GM12878 (cell line): ENCODE results near the gene SEC22C. TPM values are rescaled to one million over a fixed set of nuclear protein-coding genes. Genes with fewer than 3 reads are reported as not detected.

ENCODE experiments used
- ATAC-seq: fragments of 200-7000 bp; cut with Tn5 transposase; 3 replicates; pipeline ENCODE4 v1.9.1; 2020; ENCODE audit warnings: mild to moderate bottlenecking, moderate library complexity
- BruUV-seq: library from RNA; stranded (reverse); fragments of 400-500 nt; replicated peaks from 2 replicates; lab custom pipeline; 2021; lab: Mats Ljungman, UMichigan
- CTCF ChIA-PET: fragments of 300-600 bp; sonication (Branson Sonifier 250); formaldehyde crosslinking; extraction: SDS; loops from one replicate; lab custom pipeline; 2021; ENCODE audit warnings: inconsistent platforms; lab: Yijun Ruan, JAX
- POLR2A ChIA-PET: fragments of 350-600 bp; formaldehyde crosslinking; extraction: SDS; loops from one replicate; lab custom pipeline; 2021; ENCODE audit warnings: inconsistent platforms; lab: Charles Lee
- RAD21 ChIA-PET: fragments of 300-600 bp; sonication (Branson Sonifier 250); formaldehyde crosslinking; loops from one replicate; lab custom pipeline; 2023; ENCODE audit warnings: antibody characterized with exemption; ENCODE audit not compliant: unreplicated experiment; lab: Charles Lee
- SMC1A ChIA-PET: fragments of 300-600 bp; sonication (Branson Sonifier 250); formaldehyde crosslinking; loops from one replicate; lab custom pipeline; 2023; ENCODE audit not compliant: unreplicated experiment, uncharacterized antibody; lab: Charles Lee
- DNase-seq: peaks from one replicate; pipeline ENCODE4 v3.0.0-alpha.2; 2011; ENCODE audit warnings: low read depth, low spot score
- FAIRE-seq: peaks from 3 replicates; lab custom pipeline; 2011; peaks lifted over from hg19 to GRCh38; lab: Jason Lieb, UNC
- H2AFZ ChIP-seq: 2 replicates; pipeline ENCODE4 v1.6.0; 2011; ENCODE audit warnings: low read depth, low read length, control low read depth; ENCODE audit not compliant: control insufficient read depth
- H3K27ac ChIP-seq: 2 replicates; pipeline ENCODE4 v1.5.1; 2011; ENCODE audit warnings: control low read depth; ENCODE audit not compliant: control insufficient read depth, insufficient read depth
- H3K27me3 ChIP-seq, 2 experiments: replicated peaks in 1 of 2; 2 replicates each; pipeline versions ENCODE4 v1.6.0 to v1.6.1; 2011; ENCODE audit warnings: low read length in 1 of 2; ENCODE audit not compliant: control insufficient read depth in 2 of 2, insufficient read depth in 2 of 2
- H3K36me3 ChIP-seq, 2 experiments: 2 replicates each; pipeline ENCODE4 v1.5.1; 2011; ENCODE audit warnings: low read length in 1 of 2; ENCODE audit not compliant: control insufficient read depth in 2 of 2, insufficient read depth in 2 of 2
- H3K4me1 ChIP-seq: 2 replicates; pipeline ENCODE4 v1.6.1; 2011; ENCODE audit warnings: mild to moderate bottlenecking, low read length, moderate library complexity, mixed read lengths; ENCODE audit not compliant: control insufficient read depth, insufficient read depth
- H3K4me2 ChIP-seq: 2 replicates; pipeline ENCODE4 v1.6.0; 2011; ENCODE audit warnings: control low read depth; ENCODE audit not compliant: control insufficient read depth, insufficient read depth
- H3K4me3 ChIP-seq: fragments of 200-600 bp; sonication (generic); 2 replicates; pipeline ENCODE4 v1.5.1; 2016
- H3K79me2 ChIP-seq: 2 replicates; pipeline ENCODE4 v1.6.0; 2011; ENCODE audit warnings: low read length; ENCODE audit not compliant: control insufficient read depth, insufficient read depth
- H3K9ac ChIP-seq: 2 replicates; pipeline ENCODE4 v1.8.0; 2011; ENCODE audit warnings: low read length, control low read depth, mixed read lengths; ENCODE audit not compliant: control insufficient read depth, insufficient read depth
- H3K9me3 ChIP-seq: replicated peaks from 3 replicates; pipeline ENCODE4 v1.5.1; 2011; ENCODE audit warnings: mild to moderate bottlenecking, low read length; ENCODE audit not compliant: control insufficient read depth, insufficient read depth
- H4K20me1 ChIP-seq: 2 replicates; pipeline ENCODE4 v1.6.0; 2011; ENCODE audit not compliant: control insufficient read depth, insufficient read depth
- ATF7 ChIP-seq: fragments of 450-650 bp; IDR thresholded peaks from 2 replicates; pipeline ENCODE4 v1.6.1; 2016; ENCODE audit warnings: low read depth, mild to moderate bottlenecking
- BRCA1 ChIP-seq: IDR thresholded peaks from 2 replicates; pipeline ENCODE4 v1.6.1; 2011; ENCODE audit warnings: low read depth, low read length, improper control_type of control experiment
- CREB1 ChIP-seq: IDR thresholded peaks from 2 replicates; pipeline ENCODE4 v1.6.1; 2012; ENCODE audit warnings: low read depth, mild to moderate bottlenecking, inconsistent platforms
- ETV6 ChIP-seq, 2 experiments: fragments of 450-650 bp in 1 of 2; IDR thresholded peaks in 1 of 2; conservative IDR thresholded peaks in 1 of 2; 2 replicates each; pipeline ENCODE4 v1.6.1; 2014; ENCODE audit warnings: antibody characterized with exemption in 1 of 2, borderline replicate concordance in 1 of 2, low read depth in 1 of 2, mild to moderate bottlenecking in 1 of 2, moderate library complexity in 1 of 2
- SMAD5 ChIP-seq: IDR thresholded peaks from 2 replicates; pipeline ENCODE4 v1.6.1; 2016; ENCODE audit warnings: antibody characterized with exemption, low read depth
- SUZ12 ChIP-seq: fragments of 200-600 bp; sonication (generic); IDR thresholded peaks from one replicate; pipeline ENCODE4 v1.6.1; 2018; ENCODE audit warnings: antibody characterized with exemption, mild to moderate bottlenecking; ENCODE audit not compliant: unreplicated experiment
- ZBED1 ChIP-seq: IDR thresholded peaks from 2 replicates; pipeline ENCODE4 v1.6.1; 2016; ENCODE audit warnings: borderline replicate concordance
- WGBS: methylation state at CpG from one replicate; pipeline ENCODE4 v1.1.6; 2016; ENCODE audit warnings: low lambda C conversion rate; ENCODE audit not compliant: insufficient replicate concordance, insufficient coverage; ENCODE audit errors: missing lambda C conversion rate; 5-methylcytosine and 5-hydroxymethylcytosine counted together
- in situ Hi-C: fragments of 300-500 bp; cut with MboI; formaldehyde crosslinking; loops from 9 replicates; pipeline ENCODE4 v1.14.3; 2018; ENCODE audit warnings: mixed read lengths
- intact Hi-C: fragments of 100-400 bp; cut with micrococcal nuclease; formaldehyde crosslinking; loops from one replicate; pipeline ENCODE4 v1.14.2; 2022; ENCODE audit not compliant: unreplicated experiment
- polyA plus RNA-seq, 11 experiments: library from polyadenylated mRNA; depleted of rRNA in 4 of 11; unstranded in 6 of 11; stranded (reverse) in 5 of 11; fragments of >200 nt; fragmentation: Nextera tagmentation in 4 of 11; fragmentation: Illumina TruSeq in 1 of 11; extraction: Ambion mirVana in 4 of 11; extraction: Trizol in 1 of 11; gene quantifications; 1 replicate in 1 of 11; 2 replicates in 10 of 11; pipeline versions ENCODE4 v1.2.1 to v1.2.3, GENCODE V29; 2011 to 2016; ENCODE audit warnings: inconsistent platforms in 2 of 11, missing spikeins in 2 of 11, low read depth in 1 of 11
- total RNA-seq, 4 experiments: library from RNA; depleted of rRNA in 3 of 4; stranded (reverse); fragments of >200 nt in 3 of 4; fragmentation: Illumina TruSeq in 1 of 4; extraction: Trizol in 1 of 4; gene quantifications; 2 replicates each; pipeline versions ENCODE4 v1.2.1 to v1.2.3, GENCODE V29; 2013 to 2021
- TF ChIP-seq, protein P1 (sequence below): IDR thresholded peaks from 2 replicates; pipeline ENCODE4 v1.6.1; 2012; ENCODE audit warnings: low read length, inconsistent platforms
- TF ChIP-seq, protein P2 (sequence below): IDR thresholded peaks from 2 replicates; pipeline ENCODE4 v1.6.1; 2012; ENCODE audit warnings: low read depth, low read length, improper control_type of control experiment
- TF ChIP-seq, protein P3 (sequence below): fragments of 450-650 bp; IDR thresholded peaks from 2 replicates; pipeline ENCODE4 v1.6.1; 2018; ENCODE audit warnings: borderline replicate concordance, mild to moderate bottlenecking; ENCODE audit not compliant: partially characterized antibody
- TF ChIP-seq, protein P4 (sequence below): fragments of 450-650 bp; IDR thresholded peaks from 2 replicates; pipeline ENCODE4 v1.6.1; 2016; ENCODE audit warnings: mild to moderate bottlenecking
- TF ChIP-seq, protein P5 (sequence below): fragments of 450-650 bp; IDR thresholded peaks from 2 replicates; pipeline ENCODE4 v1.6.1; 2016; ENCODE audit warnings: mild to moderate bottlenecking, moderate library complexity, borderline replicate concordance

Gene SEC22C
- total and polyA plus RNA-seq, 10 of the 15 experiments (the other 5 are each of a cell fraction or from before 2014, with no cell fraction given) = 15.6 to 47.0 (median 39.1) TPM

DNA sequence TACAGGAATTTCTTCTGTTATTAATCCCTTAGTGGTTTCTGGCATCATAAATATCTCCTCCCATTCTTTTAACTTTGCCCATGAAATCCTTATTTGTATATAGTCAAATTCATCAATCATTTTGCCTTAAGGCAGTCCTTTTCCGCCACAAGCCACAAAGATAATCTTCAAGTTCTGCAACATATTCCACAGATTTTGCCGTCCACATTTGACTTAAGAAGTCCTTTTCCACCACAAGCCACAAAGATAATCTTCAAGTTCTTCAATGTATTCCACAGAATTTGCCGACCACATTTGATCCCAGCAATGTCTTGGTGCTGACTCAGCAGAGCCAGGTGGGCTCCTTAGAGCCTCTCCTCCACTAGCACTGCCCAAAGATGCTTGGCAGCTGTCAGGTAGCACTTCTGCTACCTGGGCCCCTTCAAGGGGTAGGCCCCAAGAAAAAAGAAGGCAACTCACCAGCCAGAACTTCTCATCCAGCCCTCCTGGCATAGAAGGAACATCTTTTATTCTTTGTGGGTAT is 35.0 kb downstream of the SEC22C start:
- no peak for FAIRE-seq
- no TSS peak for BruUV-seq
- Histone ChIP-seq H3K4me2 (no peak overlapping the region), H3K27me3 (no peaks in the 10 kb centered on the region), H3K9me3 (no peaks in the 10 kb centered on the region), H3K27ac (no peak overlapping the region), H3K4me3 (no peak overlapping the region), H3K9ac (no peak overlapping the region), H2AFZ (no peak overlapping the region), H3K79me2 (no peaks in the 10 kb centered on the region), H3K4me1 (no peaks in the 10 kb centered on the region), H3K36me3 (peaks cover 0 to 8% of the 10 kb centered on the region in 2 experiments; a peak in 2 of 4 replicates), H4K20me1 (no peaks in the 10 kb centered on the region; the same call in 1 of the 2 replicates)
- ATAC-seq = no peak
- CTCF ChIA-PET = interaction anchor here (0.6 to 4.8 kb wide), 24 partner anchors 11 to 698 kb away, joined by 3 to 32 read pairs (median 3); partner anchors contain the start of gene SEC22C
- POLR2A ChIA-PET = no interaction called here
- WGBS = 93% methylated on average over 3 of the region's 3 CpGs
- DNase-seq = no peak
- RAD21 ChIA-PET = interaction anchor here (1.1 kb wide), 1 partner anchor 300 kb away, joined by 3 read pairs; no protein-coding TSS in a partner anchor
- intact Hi-C loops = loop anchor here (10.0 kb wide), 2 partner anchors 198 to 652 kb away; no protein-coding TSS in a partner anchor
- SMC1A ChIA-PET = interaction anchor here (0.8 to 2.8 kb wide), 6 partner anchors 9 to 422 kb away, joined by 3 to 19 read pairs (median 4); no protein-coding TSS in a partner anchor
- in situ Hi-C loops = no loop called here
- TF ChIP-seq, protein P1, sequence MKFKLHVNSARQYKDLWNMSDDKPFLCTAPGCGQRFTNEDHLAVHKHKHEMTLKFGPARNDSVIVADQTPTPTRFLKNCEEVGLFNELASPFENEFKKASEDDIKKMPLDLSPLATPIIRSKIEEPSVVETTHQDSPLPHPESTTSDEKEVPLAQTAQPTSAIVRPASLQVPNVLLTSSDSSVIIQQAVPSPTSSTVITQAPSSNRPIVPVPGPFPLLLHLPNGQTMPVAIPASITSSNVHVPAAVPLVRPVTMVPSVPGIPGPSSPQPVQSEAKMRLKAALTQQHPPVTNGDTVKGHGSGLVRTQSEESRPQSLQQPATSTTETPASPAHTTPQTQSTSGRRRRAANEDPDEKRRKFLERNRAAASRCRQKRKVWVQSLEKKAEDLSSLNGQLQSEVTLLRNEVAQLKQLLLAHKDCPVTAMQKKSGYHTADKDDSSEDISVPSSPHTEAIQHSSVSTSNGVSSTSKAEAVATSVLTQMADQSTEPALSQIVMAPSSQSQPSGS = no peak
- TF ChIP-seq, protein P2, sequence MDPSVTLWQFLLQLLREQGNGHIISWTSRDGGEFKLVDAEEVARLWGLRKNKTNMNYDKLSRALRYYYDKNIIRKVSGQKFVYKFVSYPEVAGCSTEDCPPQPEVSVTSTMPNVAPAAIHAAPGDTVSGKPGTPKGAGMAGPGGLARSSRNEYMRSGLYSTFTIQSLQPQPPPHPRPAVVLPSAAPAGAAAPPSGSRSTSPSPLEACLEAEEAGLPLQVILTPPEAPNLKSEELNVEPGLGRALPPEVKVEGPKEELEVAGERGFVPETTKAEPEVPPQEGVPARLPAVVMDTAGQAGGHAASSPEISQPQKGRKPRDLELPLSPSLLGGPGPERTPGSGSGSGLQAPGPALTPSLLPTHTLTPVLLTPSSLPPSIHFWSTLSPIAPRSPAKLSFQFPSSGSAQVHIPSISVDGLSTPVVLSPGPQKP = no peak
- TF ChIP-seq, protein P3, sequence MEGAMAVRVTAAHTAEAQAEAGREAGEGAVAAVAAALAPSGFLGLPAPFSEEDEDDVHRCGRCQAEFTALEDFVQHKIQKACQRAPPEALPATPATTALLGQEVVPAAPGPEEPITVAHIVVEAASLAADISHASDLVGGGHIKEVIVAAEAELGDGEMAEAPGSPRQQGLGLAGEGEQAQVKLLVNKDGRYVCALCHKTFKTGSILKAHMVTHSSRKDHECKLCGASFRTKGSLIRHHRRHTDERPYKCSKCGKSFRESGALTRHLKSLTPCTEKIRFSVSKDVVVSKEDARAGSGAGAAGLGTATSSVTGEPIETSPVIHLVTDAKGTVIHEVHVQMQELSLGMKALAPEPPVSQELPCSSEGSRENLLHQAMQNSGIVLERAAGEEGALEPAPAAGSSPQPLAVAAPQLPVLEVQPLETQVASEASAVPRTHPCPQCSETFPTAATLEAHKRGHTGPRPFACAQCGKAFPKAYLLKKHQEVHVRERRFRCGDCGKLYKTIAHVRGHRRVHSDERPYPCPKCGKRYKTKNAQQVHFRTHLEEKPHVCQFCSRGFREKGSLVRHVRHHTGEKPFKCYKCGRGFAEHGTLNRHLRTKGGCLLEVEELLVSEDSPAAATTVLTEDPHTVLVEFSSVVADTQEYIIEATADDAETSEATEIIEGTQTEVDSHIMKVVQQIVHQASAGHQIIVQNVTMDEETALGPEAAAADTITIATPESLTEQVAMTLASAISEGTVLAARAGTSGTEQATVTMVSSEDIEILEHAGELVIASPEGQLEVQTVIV = no peak
- TF ChIP-seq SMAD5 (no peak), CREB1 (no peak), ZBED1 (no peak), ETV6 (conservative IDR thresholded peaks at IDR 0.05 in 1 of 2, IDR thresholded peaks at IDR 0.05 in 1 of 2; ENCODE audit: borderline replicate concordance in 1 of 2, low read depth in 1 of 2) (no peak), ATF7 (no peak), BRCA1 (no peak), SUZ12 (no peak)
- TF ChIP-seq, protein P4, sequence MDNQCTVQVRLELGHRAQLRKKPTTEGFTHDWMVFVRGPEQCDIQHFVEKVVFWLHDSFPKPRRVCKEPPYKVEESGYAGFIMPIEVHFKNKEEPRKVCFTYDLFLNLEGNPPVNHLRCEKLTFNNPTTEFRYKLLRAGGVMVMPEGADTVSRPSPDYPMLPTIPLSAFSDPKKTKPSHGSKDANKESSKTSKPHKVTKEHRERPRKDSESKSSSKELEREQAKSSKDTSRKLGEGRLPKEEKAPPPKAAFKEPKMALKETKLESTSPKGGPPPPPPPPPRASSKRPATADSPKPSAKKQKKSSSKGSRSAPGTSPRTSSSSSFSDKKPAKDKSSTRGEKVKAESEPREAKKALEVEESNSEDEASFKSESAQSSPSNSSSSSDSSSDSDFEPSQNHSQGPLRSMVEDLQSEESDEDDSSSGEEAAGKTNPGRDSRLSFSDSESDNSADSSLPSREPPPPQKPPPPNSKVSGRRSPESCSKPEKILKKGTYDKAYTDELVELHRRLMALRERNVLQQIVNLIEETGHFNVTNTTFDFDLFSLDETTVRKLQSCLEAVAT = no peak
- TF ChIP-seq, protein P5, sequence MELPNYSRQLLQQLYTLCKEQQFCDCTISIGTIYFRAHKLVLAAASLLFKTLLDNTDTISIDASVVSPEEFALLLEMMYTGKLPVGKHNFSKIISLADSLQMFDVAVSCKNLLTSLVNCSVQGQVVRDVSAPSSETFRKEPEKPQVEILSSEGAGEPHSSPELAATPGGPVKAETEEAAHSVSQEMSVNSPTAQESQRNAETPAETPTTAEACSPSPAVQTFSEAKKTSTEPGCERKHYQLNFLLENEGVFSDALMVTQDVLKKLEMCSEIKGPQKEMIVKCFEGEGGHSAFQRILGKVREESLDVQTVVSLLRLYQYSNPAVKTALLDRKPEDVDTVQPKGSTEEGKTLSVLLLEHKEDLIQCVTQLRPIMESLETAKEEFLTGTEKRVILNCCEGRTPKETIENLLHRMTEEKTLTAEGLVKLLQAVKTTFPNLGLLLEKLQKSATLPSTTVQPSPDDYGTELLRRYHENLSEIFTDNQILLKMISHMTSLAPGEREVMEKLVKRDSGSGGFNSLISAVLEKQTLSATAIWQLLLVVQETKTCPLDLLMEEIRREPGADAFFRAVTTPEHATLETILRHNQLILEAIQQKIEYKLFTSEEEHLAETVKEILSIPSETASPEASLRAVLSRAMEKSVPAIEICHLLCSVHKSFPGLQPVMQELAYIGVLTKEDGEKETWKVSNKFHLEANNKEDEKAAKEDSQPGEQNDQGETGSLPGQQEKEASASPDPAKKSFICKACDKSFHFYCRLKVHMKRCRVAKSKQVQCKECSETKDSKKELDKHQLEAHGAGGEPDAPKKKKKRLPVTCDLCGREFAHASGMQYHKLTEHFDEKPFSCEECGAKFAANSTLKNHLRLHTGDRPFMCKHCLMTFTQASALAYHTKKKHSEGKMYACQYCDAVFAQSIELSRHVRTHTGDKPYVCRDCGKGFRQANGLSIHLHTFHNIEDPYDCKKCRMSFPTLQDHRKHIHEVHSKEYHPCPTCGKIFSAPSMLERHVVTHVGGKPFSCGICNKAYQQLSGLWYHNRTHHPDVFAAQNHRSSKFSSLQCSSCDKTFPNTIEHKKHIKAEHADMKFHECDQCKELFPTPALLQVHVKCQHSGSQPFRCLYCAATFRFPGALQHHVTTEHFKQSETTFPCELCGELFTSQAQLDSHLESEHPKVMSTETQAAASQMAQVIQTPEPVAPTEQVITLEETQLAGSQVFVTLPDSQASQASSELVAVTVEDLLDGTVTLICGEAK = no peak
